GM18951 (cell line): ENCODE measurements around the gene LTF.

Experiments used
- POLR2A ChIP-seq: IDR thresholded peaks from 4 replicates; pipeline ENCODE4 v1.6.1; 2011; ENCODE audit warnings: mild to moderate bottlenecking; ENCODE audit not compliant: insufficient read length, insufficient read depth; ENCODE audit errors: extremely low read depth
- in situ Hi-C: fragments of 300-500 bp; cut with MboI; formaldehyde crosslinking; loops from one replicate; pipeline ENCODE4 v1.12.0; 2022; ENCODE audit warnings: low sequenced_read_pairs, mixed read lengths, inconsistent platforms; ENCODE audit not compliant: unreplicated experiment

The LTF gene

DNA sequence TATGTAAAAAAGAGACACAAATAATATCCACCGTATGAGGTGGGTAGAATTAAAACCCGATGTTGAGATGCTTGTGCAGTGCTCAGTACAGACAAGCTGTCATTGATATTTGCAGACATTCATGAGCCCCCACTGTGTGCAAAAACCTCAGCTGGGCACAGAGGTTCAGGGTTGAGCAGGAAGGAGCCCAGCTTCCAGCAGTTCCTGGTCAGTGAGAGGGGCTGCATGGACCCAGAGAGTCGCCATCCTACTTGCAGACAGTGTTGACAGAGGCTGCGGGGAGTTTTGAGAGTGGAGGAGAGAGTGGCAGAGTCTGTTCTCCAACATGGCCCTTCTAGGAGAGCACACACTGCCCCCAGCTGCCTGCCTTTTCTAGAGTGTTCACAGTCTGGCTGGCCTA is 6.1 kb upstream of the LTF start:
- in situ Hi-C loops, result no loop called here
- TF ChIP-seq POLR2A, result no peak

GRCh38 chr3:46469680-46470357 is 5.1 kb upstream of the LTF start:
- no peak for TF ChIP-seq POLR2A
- in situ Hi-C loops, result no loop called here

GRCh38 chr3:46468753-46469600 is 4.3 kb upstream of the LTF start:
- in situ Hi-C loops, result no loop called here
- no peak for TF ChIP-seq POLR2A

DNA sequence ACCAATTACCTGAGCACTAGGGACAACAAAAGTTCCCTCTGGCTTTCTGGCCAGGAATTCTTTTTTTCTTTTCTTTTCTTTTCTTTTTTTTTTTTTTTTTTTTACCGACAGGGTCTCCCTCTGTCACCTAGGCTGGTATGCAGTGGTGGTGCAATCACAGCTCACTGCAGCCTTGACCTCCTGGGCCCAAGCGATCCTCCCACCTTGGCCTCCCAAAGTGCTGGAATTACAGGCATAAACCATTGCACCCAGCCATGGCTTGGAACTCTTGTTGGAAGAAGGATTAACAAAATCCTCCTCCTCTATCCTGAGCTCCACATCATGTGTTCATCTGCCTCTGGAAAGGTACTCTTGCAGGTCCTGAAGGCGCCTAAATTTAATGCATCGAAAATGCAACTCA is 2.9 kb upstream of the LTF start:
- TF ChIP-seq POLR2A, result no peak
- in situ Hi-C loops, result no loop called here

DNA sequence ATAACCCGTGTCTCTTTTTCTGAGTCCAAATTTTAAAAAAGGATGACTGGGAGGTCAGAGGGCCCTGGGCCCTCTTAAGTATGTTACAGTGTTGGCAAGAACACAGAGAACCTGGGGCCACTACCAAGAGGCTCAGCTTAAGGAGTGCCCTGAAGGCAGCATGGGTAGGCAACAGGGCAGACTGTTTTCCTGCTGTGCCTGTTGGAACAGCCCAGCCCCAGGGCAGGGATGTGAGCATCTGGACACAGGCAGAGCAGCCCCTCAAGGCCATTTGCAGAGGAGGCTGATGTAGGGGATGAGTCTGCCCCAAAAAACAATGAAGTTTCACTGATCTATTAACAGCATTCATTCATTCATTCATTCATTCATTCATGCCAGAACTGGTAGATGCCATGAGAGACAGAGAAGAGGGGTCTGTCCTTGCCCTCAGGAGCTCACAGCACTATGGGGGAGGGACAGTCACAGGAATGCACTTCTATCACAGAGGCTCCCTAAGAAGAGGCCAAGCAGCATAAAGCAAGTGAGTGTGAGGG is 2.2 kb upstream of the LTF start:
- TF ChIP-seq POLR2A, result no peak
- in situ Hi-C loops, result no loop called here

DNA sequence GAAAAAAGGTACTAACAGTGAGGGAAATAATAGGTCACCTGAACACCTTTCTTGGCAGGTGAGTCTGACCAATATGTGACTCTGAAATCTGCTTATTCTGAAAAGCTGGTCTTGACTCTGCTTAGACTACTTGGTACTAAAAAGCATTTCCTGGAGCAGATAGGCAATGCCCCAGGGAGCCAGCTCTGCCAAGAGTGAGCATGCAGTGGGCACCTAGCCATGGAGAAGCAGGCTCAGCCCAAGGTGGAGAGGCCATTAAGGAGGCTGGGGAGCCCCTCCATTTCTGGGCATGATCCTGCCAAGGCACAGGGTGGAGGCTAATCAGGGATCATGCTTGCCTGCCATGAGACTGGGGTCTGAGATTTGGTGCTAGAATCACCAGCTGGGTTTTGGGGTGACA is 1.6 kb upstream of the LTF start:
- in situ Hi-C loops, result no loop called here
- TF ChIP-seq POLR2A, result no peak

DNA sequence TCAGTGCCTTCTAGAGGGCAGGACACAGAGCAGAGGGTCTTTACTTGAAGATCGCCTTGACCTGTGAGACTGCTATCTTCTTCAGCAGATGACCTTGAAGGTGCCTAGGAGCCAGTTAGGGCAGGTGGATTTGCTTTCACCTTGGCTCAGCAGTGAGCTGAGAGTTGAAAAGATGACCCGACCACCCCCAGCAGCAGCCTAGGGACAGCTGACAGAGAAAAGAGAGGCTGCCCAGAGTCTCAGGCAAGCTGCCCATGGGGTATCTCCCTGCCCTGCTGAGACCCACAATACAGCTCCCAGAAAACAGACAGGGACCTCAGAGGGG is 453 bp upstream of the LTF start:
- TF ChIP-seq POLR2A, result no peak
- in situ Hi-C loops, result no loop called here

DNA sequence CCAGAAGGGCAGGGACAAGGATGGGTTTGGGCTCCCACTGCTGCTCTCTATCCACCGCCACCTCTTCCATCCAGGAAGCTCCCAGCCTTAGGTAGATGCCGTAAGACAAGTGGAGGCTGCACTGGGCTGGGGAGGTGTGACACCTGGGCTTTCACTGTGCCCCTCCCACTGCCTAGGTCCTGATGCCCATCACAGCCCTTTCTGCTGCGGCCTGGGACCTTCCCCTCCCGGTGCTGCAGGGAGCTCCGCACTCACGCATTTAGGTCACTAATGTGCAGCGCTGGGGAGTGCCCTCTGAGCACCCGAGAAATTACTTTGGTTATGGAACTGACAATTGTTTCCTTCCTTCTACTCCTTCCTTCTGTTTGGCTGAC is 850 bp downstream of the LTF start:
- no peak for TF ChIP-seq POLR2A
- in situ Hi-C loops, result no loop called here

- in situ Hi-C loops, result no loop called here
- TF ChIP-seq POLR2A, result no peak
Observed at GRCh38 chr3:46463120-46463867, 1.4 kb downstream of the LTF start.

DNA sequence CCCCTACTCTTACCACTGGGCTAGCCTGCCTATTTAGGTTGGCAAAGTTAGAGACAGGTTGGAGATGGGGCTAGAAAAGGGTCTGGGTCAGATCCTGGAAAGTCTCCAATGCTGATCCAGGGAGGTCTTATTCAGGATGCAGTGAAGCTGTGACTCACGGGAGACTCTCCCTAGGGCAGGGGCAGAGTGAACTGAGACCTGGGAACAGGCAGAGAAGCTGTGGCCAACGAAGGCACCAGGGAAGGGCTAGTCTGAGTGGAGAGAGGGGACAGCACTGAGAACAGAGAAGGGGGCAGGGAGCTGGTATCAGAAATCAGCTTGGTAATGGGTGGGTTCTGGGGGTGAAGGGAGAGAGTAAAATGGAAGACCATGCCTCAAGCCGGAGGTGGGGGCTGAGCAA is 2.2 kb downstream of the LTF start:
- in situ Hi-C loops, result no loop called here
- TF ChIP-seq POLR2A, result no peak

- no peak for TF ChIP-seq POLR2A
- in situ Hi-C loops, result no loop called here
Observed at GRCh38 chr3:46462111-46462510, 2.6 kb downstream of the LTF start.

- in situ Hi-C loops, result no loop called here
- TF ChIP-seq POLR2A, result no peak
Observed at GRCh38 chr3:46460051-46460450, 4.7 kb downstream of the LTF start.

DNA sequence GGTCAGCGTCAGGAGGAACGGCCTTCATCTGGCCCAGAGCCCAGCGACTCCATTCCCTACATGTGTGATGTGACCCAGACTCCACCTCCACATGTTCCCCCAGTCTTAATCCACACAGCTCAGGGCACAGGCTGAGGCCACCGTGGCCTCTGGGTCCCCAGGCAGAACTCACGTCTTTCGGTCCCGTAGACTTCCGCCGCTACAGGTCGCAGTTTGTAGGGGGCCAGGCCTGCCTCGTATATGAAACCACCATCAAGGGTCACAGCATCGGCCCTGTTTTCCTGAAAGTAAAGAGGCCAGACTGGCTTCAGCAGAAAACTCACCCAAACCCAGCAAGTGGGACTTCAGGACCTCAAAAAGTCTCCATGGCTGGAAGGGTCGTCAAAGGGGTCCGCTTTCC is 8.6 kb downstream of the LTF start:
- TF ChIP-seq POLR2A, result no peak
- in situ Hi-C loops, result no loop called here
